ENCODE results near the gene MINDY4. TPM values are rescaled to one million over a fixed set of nuclear protein-coding genes. Genes with fewer than 3 reads are reported as not detected.

The MINDY4 gene
- polyA plus RNA-seq, 1 experiment, result 1.8 TPM

GRCh38 chr7:30874656-30875302 is 103.6 kb downstream of the MINDY4 start:
- H3K9me3 ChIP-seq (ENCODE audit: control insufficient read depth, insufficient read depth, low read length), result no peaks in the 10 kb centered on the region
- TF ChIP-seq CTCF (IDR thresholded peaks at IDR 0.05; ENCODE audit: low read depth, low read length), result no peak
- no peak overlapping the region for H3K4me3 ChIP-seq (ENCODE audit: low read depth, low read length)
- no peaks in the 10 kb centered on the region for H3K27me3 ChIP-seq (ENCODE audit: control insufficient read depth, insufficient read depth, low read length)
- DNase-seq (ENCODE audit: low read depth, low spot score), result no peak
- CTCF ChIA-PET, result interaction anchor here (1.0 kb wide), 1 partner anchor 64 kb away, joined by 3 read pairs; no protein-coding TSS in a partner anchor
- H3K27ac ChIP-seq (ENCODE audit: low read depth, low read length), result no peak overlapping the region
- POLR2A ChIA-PET, result no interaction called here

GRCh38 chr7:30877015-30877769 is 106.0 kb downstream of the MINDY4 start:
- POLR2A ChIA-PET, result interaction anchor here (0.7 to 0.8 kb wide), 2 partner anchors 8 to 15 kb away, joined by 3 to 10 read pairs; no protein-coding TSS in a partner anchor
- CTCF ChIA-PET, result interaction anchor here (0.7 to 2.7 kb wide), 2 partner anchors 30 to 62 kb away, joined by 9 to 10 read pairs; no protein-coding TSS in a partner anchor
- DNase-seq (ENCODE audit: low read depth, low spot score), result no peak
- no peaks in the 10 kb centered on the region for H3K27me3 ChIP-seq (ENCODE audit: control insufficient read depth, insufficient read depth, low read length)
- no peak for TF ChIP-seq CTCF (IDR thresholded peaks at IDR 0.05; ENCODE audit: low read depth, low read length)
- H3K9me3 ChIP-seq (ENCODE audit: control insufficient read depth, insufficient read depth, low read length), result no peaks in the 10 kb centered on the region
- H3K27ac ChIP-seq (ENCODE audit: low read depth, low read length), result no peak overlapping the region
- no peak overlapping the region for H3K4me3 ChIP-seq (ENCODE audit: low read depth, low read length)

GRCh38 chr7:30877993-30878392 is 106.8 kb downstream of the MINDY4 start:
- CTCF ChIA-PET, result interaction anchor here (2.7 kb wide), 1 partner anchor 61 kb away, joined by 10 read pairs; no protein-coding TSS in a partner anchor

GRCh38 chr7:30879139-30880124 is 108.2 kb downstream of the MINDY4 start:
- no peak for DNase-seq (ENCODE audit: low read depth, low spot score)
- Histone ChIP-seq H3K27me3 (ENCODE audit: control insufficient read depth, insufficient read depth, low read length) (no peaks in the 10 kb centered on the region), H3K4me3 (ENCODE audit: low read depth, low read length) (no peak overlapping the region), H3K9me3 (ENCODE audit: control insufficient read depth, insufficient read depth, low read length) (no peaks in the 10 kb centered on the region), H3K27ac (ENCODE audit: low read depth, low read length) (no peak overlapping the region)
- CTCF ChIA-PET, result interaction anchor here (1.0 to 2.7 kb wide), 2 partner anchors 59 to 104 kb away, joined by 5 to 10 read pairs; no protein-coding TSS in a partner anchor
- POLR2A ChIA-PET, result interaction anchor here (0.6 kb wide), 1 partner anchor 18 kb away, joined by 5 read pairs; no protein-coding TSS in a partner anchor
- TF ChIP-seq CTCF (IDR thresholded peaks at IDR 0.05; ENCODE audit: low read depth, low read length), result no peak

More at GRCh38 chr7:30877993-30878392, 106.8 kb downstream of the MINDY4 start:
- DNase-seq (ENCODE audit: low read depth, low spot score), result no peak
- H3K9me3 ChIP-seq (ENCODE audit: control insufficient read depth, insufficient read depth, low read length), result no peaks in the 10 kb centered on the region
- H3K27me3 ChIP-seq (ENCODE audit: control insufficient read depth, insufficient read depth, low read length), result no peaks in the 10 kb centered on the region
- POLR2A ChIA-PET, result no interaction called here
- H3K4me3 ChIP-seq (ENCODE audit: low read depth, low read length), result no peak overlapping the region
- H3K27ac ChIP-seq (ENCODE audit: low read depth, low read length), result no peak overlapping the region
- no peak for TF ChIP-seq CTCF (IDR thresholded peaks at IDR 0.05; ENCODE audit: low read depth, low read length)
